HG03520 (cell line): ENCODE results near the gene TCF4.

ENCODE experiments used
- ATAC-seq: cut with Tn5 transposase; IDR thresholded peaks from one replicate; pipeline ENCODE4 v1.9.1; 2021; ENCODE audit warnings: mild to moderate bottlenecking, moderate library complexity; ENCODE audit not compliant: unreplicated experiment

Gene TCF4

DNA sequence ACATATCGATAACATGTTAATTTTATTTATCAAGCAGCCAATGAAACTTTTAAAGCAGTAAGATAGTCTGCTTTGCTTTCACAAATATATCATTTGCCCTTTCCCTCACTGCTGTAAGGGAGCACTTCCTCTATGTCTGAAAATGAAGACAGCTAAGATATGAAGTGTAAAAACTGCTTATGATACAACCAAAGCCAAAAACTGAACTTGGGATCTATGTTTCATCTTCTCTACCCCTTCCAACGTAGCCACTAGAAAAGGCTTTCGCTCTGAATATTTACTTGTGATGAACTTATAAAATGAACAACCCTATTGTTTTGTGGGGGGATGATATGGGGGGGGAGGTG is 140.3 kb downstream of the TCF4 start:
- no peak for ATAC-seq

GRCh38 chr18:55446996-55447671 is 140.9 kb downstream of the TCF4 start:
- no peak for ATAC-seq

DNA sequence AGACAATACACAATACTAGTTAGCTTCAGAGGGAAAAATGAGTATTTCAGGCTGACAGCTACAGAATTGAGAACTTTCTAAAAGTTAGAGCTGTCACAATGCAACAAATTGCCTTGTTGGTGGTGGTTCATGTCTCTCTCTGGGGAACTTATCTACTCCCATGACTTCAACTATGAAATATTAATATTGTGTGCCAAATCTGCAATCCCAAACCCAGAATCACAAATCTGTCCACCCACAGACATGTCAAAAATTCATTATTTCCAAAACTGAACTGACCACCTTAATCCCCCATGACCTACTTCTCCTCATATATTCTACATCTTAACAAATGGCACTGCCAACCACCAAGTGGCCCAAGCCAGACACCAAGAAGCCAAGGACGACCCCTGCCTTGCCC is 143.5 kb downstream of the TCF4 start:
- no peak for ATAC-seq

DNA sequence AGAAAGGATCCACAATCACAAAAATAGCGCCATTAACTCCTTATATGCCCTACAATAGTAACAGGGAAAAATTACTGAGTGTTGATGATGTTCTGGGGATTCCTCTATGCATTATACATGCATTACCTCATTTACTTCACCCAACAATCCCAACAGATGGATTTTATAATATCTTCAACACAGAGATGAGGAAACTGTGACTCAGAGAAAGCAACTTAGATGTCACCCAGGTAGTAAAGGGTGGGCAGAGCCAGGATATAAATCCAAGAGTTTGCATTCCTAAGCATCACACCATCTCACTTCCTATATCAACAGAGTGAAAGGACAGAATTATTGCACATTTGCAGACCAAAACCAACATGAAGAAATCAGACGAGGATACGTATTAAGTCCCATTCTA is 144.2 kb downstream of the TCF4 start:
- ATAC-seq: no peak

DNA sequence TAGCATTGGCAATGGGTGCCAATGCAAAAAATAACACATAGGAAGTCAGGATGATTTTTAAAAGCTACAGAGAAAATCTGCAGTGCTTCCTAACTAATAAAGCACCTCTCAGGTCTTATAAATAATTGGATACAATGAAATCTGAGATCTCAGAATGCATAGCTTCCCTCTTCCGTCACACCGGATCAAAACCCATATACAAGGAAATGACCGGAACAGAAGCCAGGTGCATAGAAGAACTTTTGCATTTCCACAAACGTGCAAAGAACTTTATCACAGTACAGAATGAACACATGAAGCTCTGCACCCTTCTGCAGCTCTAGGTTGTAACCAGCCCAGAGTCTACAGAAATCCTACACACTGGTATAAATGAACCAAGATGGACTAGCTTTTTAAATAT is 145.4 kb downstream of the TCF4 start:
- ATAC-seq: no peak

GRCh38 chr18:55440988-55441387 is 147.0 kb downstream of the TCF4 start:
- no peak for ATAC-seq

DNA sequence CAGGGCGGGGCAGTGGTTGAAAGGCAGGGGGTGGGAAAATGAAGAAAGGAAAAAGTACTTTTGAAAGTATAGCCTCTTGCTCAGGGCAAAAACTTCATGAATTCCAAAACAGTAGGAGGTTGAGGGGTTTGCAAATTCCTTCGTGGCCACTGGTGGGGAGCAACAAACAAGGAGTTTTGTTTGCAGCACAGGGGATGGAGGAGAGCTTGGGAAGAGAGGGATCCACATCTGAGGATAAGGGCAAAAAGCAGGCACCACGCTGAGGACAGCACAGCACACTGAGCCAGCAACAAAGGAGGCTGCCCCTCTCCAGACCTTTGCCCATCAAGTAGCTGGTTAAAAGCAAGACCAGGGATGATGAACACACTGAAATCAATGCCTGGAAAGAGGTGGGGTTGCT is 148.9 kb downstream of the TCF4 start:
- ATAC-seq: no peak

- no peak for ATAC-seq
Observed at GRCh38 chr18:55435592-55435991, 152.4 kb downstream of the TCF4 start.

- no peak for ATAC-seq
Observed at GRCh38 chr18:55433648-55434047, 154.3 kb downstream of the TCF4 start.

DNA sequence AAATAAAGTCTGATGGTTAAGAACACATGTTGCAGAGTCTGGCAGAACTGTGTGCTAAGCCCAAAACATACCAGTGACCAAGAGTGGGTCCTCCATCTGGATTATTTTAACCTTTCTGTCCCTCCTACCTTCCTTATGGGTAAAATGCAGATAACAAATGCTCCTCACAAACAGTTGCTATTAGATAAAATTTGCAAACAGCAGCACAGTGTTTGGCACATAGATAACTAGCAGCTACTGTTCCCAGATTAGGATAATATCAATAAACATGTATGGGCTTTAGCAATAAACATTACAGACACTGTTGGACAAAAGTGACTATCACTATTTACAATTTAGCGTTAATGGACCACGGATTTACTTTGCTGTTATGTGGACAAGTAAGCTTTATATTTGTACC is 154.9 kb downstream of the TCF4 start:
- ATAC-seq: no peak

DNA sequence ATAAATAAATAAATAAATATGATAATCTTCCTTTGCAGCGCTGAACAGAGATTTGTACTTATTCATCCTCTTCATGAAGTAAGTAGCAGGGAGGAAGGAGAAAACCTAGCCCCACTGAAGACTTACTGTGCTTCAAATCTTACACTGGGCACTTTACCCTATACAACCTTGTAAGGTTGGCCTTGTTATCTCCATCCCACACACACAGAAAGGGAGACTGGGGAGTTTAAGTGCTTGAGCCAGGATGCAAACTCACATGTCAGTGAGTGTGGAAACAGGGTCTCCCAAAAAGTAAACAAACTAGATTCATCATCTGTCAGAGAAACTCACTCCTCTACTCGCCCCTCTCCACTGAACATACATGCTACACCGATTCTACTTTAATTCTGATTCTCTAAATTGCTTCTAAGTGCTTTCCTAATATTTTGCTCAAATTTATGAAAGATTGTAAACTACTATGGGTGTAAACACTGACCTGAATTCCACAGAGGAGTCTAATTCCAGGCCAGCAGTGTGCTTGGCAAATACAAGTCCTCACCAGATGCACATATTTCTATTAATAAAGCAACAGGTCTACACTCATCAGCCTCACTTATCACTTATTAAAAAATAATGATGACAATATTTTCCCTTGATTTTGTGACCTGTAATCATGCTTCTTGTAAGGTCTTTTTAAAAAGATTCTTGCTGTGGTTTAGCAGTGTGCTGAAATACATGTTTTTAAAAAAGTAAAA is 155.5 kb downstream of the TCF4 start:
- ATAC-seq: no peak

- no peak for ATAC-seq
Observed at GRCh38 chr18:55430026-55430425, 158.0 kb downstream of the TCF4 start.

DNA sequence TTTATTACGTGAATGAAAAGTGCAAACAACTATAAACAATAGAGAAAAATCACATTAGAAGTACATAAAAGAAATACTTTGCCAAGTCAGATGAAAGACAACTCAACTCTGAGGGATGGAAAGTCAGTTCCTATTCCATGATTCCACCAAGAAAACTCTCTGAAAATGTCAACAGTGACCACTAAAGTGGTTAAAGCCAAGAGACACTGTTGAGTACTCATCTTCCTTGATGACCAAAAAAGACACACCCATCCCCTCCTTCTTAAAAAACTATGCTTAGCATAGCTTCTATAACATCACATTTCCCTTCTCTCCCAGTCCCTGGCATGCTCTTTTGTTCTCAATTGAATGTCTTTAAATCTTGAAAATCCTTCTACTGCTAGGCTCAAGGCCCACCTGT is 160.0 kb downstream of the TCF4 start:
- no peak for ATAC-seq

DNA sequence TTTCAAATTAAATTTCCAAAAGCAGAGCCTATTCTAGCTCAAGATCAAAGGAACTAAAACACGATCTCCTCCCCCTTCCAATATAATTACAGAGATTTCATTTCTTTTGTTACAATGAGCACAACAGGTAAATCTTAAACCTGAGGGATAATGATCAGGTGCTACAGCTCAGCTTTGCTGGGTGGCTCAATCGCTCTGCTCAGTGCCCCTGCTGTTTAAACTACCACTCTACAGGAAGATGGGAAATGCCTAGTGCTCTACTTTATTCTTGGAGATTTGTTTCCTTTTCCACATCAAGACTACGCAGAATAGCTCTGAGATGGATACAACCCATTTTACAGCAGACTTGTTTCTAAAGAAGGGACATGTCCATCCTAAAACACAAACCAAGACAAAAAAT is 162.3 kb downstream of the TCF4 start:
- no peak for ATAC-seq

DNA sequence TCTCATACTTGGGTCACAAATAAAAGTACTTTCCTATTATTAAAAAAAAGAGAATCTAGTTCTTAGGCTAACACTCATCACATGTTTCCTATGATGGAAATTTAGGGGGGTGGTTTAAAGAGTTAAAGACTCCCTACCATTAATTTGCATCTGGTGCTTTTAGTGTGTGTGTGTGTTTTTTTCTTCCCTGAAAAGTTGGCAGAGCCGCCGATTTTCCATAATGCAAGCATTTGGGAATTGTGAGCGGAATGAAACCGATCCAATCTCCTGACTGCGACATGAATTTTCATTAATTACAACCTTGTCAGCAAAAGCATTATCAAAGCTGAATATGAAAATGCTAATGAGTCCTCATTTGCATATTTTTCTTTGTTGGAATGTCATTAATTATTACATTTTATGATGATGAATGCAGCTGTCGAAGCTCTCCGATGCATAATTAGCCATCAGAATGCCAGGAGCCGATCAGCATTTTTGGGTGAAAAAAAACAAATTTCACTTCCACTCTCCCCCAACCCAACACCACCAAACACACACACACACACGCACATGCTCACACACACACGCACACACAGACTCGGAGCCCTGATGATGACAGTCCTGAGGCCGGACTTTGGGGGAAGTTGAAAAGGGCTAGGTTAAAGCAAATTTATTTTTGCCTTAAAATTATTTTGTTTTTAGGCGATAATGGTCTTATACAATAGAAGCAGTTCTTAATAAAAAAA is 165.4 kb downstream of the TCF4 start:
- ATAC-seq: no peak

DNA sequence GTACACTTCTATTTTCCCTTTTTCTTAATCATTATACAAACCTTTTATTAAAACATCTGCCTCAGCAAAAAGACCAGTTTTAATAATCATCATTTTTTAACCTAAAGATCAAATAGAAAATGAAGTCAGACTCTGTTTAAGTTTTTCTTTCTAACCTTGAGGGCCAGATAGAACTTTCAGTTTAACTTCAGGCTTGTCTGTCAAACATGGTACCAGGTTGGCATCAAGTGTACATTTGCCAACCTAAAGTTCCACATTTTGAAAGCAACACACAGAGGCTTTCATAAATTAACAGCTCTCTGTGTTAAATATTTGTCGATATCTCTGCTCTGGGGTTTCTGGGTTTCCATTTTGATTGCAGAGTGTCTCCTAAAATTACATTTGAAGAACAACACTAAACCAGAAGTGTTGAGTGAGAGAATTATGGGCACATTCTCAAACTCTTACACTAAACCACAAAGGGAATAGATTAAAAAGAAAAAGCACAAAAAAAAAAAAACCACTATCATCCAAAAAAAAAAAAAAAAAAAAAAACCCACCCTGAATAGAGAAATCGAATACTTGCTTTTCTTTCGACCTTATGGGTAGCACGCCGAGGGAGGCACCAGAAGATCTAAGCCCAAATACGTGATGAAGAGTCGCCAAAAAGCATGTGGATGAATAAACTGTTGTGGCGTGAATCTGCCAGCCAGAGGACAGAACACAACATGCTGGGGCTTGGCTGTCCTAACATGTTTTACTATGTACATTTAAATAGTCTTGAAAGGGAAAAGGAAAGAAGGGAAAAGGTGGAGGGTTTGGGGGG is 166.2 kb downstream of the TCF4 start:
- no peak for ATAC-seq

GRCh38 chr18:55421308-55421614 is 166.7 kb downstream of the TCF4 start:
- ATAC-seq: no peak

GRCh38 chr18:55420665-55421307 is 167.2 kb downstream of the TCF4 start:
- ATAC-seq: peak; percentile 53

- no peak for ATAC-seq
Observed at GRCh38 chr18:55419947-55420664, 167.9 kb downstream of the TCF4 start.
